ENCODE measurements around the gene CEP112. TPM values are rescaled to one million over a fixed set of nuclear protein-coding genes. Genes with fewer than 3 reads are reported as not detected.

CEP112 gene
- total RNA-seq, 1 donor from 2014 or later: 9.7 TPM

DNA sequence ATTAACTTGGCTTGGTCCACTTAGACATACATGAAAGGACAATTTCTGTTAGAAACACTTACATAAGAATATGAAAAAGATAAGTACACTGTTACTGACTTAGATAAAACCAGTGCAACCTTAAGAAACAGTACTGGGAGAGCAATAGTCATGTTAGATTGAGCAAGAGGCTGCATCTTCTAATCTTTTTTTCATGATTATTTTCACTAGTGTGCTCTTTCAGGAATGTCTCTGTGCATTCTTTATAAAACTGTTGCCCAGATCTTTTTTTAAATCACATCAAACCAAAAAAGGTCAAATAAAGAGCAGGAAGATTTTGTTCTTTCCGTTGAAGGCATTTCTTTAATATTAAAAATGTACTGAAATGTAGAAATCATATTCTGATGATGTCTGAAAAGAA, 529.7 kb downstream of the CEP112 start:
- Mint-ChIP-seq H3K4me1 (peaks cover 22% of the 10 kb centered on the region), H3K27me3 (ENCODE audit: insufficient read depth, low read depth) (peaks cover 6% of the 10 kb centered on the region), H3K36me3 (peaks cover 25% of the 10 kb centered on the region), H3K9me3 (no peaks in the 10 kb centered on the region), H3K27ac (no peak overlapping the region), H3K4me3 (no peak overlapping the region)
- Histone ChIP-seq H3K27me3 (no peaks in the 10 kb centered on the region), H3F3A (ENCODE audit: low read depth) (peaks cover under 1% of the 10 kb centered on the region), H3K9ac (no peak overlapping the region), H3K79me2 (ENCODE audit: low read depth) (no peaks in the 10 kb centered on the region), H3K27ac (no peak overlapping the region), H3K36me3 (no peaks in the 10 kb centered on the region), H4K20me1 (ENCODE audit: low read depth) (no peaks in the 10 kb centered on the region), H2AFZ (replicated peaks) (no peak overlapping the region), H3K4me1 (peaks cover 11% of the 10 kb centered on the region), H3K4me3 (no peak overlapping the region), H3K9me3 (ENCODE audit: low read depth) (no peaks in the 10 kb centered on the region), H3K4me2 (no peak overlapping the region)
- DNase-seq (ENCODE audit: low spot score): no peak
- TF ChIP-seq EZH2phosphoT487 (IDR thresholded peaks at IDR 0.05) (no peak), EZH2 (IDR thresholded peaks at IDR 0.05) (no peak)
- TF ChIP-seq, protein P1, sequence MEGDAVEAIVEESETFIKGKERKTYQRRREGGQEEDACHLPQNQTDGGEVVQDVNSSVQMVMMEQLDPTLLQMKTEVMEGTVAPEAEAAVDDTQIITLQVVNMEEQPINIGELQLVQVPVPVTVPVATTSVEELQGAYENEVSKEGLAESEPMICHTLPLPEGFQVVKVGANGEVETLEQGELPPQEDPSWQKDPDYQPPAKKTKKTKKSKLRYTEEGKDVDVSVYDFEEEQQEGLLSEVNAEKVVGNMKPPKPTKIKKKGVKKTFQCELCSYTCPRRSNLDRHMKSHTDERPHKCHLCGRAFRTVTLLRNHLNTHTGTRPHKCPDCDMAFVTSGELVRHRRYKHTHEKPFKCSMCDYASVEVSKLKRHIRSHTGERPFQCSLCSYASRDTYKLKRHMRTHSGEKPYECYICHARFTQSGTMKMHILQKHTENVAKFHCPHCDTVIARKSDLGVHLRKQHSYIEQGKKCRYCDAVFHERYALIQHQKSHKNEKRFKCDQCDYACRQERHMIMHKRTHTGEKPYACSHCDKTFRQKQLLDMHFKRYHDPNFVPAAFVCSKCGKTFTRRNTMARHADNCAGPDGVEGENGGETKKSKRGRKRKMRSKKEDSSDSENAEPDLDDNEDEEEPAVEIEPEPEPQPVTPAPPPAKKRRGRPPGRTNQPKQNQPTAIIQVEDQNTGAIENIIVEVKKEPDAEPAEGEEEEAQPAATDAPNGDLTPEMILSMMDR (IDR thresholded peaks at IDR 0.05): no peak

DNA sequence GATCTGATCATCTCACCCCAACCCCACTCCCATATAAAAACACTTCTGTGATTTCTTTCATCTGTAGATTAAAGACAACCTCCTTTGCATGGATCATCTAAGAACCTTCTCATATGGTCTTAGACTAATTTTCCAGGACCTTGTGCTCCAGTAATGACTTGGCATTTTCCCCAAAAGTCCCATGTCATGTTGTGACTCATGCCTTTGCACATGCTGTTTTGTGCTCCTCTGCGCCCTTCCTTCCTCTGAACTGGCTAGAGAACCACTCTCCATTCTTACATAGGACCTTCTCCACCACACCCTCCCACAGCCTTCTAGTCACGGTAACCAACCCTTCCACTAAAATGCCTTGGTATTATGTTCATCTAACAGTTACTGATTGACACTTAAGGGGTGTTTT, 531.0 kb downstream of the CEP112 start:
- Mint-ChIP-seq H3K4me1 (peaks cover 17% of the 10 kb centered on the region), H3K36me3 (peaks cover 25% of the 10 kb centered on the region), H3K9me3 (no peaks in the 10 kb centered on the region), H3K27ac (peak overlapping the region; percentile 17), H3K4me3 (no peak overlapping the region), H3K27me3 (ENCODE audit: insufficient read depth, low read depth) (peaks cover 6% of the 10 kb centered on the region)
- H3K4me3 ChIP-seq: no peak overlapping the region
- no peak overlapping the region for H3K9ac ChIP-seq
- H3K4me1 ChIP-seq: peaks cover under 1% of the 10 kb centered on the region
- H3K79me2 ChIP-seq (ENCODE audit: low read depth): no peaks in the 10 kb centered on the region
- H3K36me3 ChIP-seq: no peaks in the 10 kb centered on the region
- H3F3A ChIP-seq (ENCODE audit: low read depth): no peaks in the 10 kb centered on the region
- H3K27ac ChIP-seq: no peak overlapping the region
- H4K20me1 ChIP-seq (ENCODE audit: low read depth): no peaks in the 10 kb centered on the region
- no peak overlapping the region for H2AFZ ChIP-seq (replicated peaks)
- no peak for DNase-seq (ENCODE audit: low spot score)
- no peaks in the 10 kb centered on the region for H3K27me3 ChIP-seq
- no peak overlapping the region for H3K4me2 ChIP-seq
- TF ChIP-seq, protein P1 (IDR thresholded peaks at IDR 0.05): no peak
- no peak for TF ChIP-seq EZH2 (IDR thresholded peaks at IDR 0.05)
- no peak for TF ChIP-seq EZH2phosphoT487 (IDR thresholded peaks at IDR 0.05)
- no peaks in the 10 kb centered on the region for H3K9me3 ChIP-seq (ENCODE audit: low read depth)

DNA sequence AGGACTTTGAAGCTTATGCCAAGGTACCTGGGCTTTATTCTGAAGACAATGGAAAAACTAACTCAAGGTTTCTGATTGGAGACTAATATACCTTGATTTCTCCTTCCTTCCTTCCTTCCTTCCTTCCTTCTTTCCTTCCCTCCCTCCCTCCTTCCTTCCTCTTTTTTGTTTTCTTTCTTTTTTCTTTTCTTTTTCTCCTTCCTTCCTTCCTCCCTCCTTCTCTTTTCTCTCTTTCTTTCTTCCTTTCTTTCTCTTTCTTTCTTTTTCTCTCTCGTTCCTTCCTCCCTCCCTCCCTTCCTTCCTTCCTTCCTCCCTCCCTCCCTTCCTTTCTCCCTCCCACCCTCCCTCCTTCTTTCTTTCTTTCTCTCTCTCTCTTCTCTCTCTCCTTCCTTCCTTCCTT, 531.9 kb downstream of the CEP112 start:
- no peak for DNase-seq (ENCODE audit: low spot score)
- H3K4me2 ChIP-seq: no peak overlapping the region

More for the DNA sequence above, 531.9 kb downstream of the CEP112 start:
- peaks cover 17% of the 10 kb centered on the region for H3K4me1 Mint-ChIP-seq
- peaks cover 6% of the 10 kb centered on the region for H3K27me3 Mint-ChIP-seq (ENCODE audit: insufficient read depth, low read depth)
- H3K79me2 ChIP-seq (ENCODE audit: low read depth): no peaks in the 10 kb centered on the region
- no peaks in the 10 kb centered on the region for H3F3A ChIP-seq (ENCODE audit: low read depth)
- no peaks in the 10 kb centered on the region for H3K9me3 Mint-ChIP-seq
- H3K4me3 Mint-ChIP-seq: no peak overlapping the region
- no peak overlapping the region for H3K27ac ChIP-seq
- TF ChIP-seq, protein P1 (IDR thresholded peaks at IDR 0.05): no peak
- TF ChIP-seq EZH2 (IDR thresholded peaks at IDR 0.05) (no peak), EZH2phosphoT487 (IDR thresholded peaks at IDR 0.05) (no peak)
- H2AFZ ChIP-seq (replicated peaks): no peak overlapping the region
- no peaks in the 10 kb centered on the region for H3K27me3 ChIP-seq
- H3K4me1 ChIP-seq: no peaks in the 10 kb centered on the region
- no peak overlapping the region for H3K27ac Mint-ChIP-seq
- H3K36me3 ChIP-seq: no peaks in the 10 kb centered on the region
- H3K9me3 ChIP-seq (ENCODE audit: low read depth): no peaks in the 10 kb centered on the region
- no peak overlapping the region for H3K9ac ChIP-seq
- no peak overlapping the region for H3K4me3 ChIP-seq
- no peaks in the 10 kb centered on the region for H4K20me1 ChIP-seq (ENCODE audit: low read depth)
- peaks cover 24% of the 10 kb centered on the region for H3K36me3 Mint-ChIP-seq

All from neural progenitor cell (in vitro differentiated cells).